ENCODE data around the gene PFKP.

Gene PFKP

GRCh38 chr10:3093996-3094395, 26.6 kb downstream of the PFKP start:
- ChIA-PET POLR2A (no interaction called here), CTCF (interaction anchor here (1.3 to 1.4 kb wide), 2 partner anchors 15 to 24 kb away, joined by 3 read pairs; no protein-coding TSS in a partner anchor)
- no peak for TF ChIP-seq CTCF (IDR thresholded peaks at IDR 0.05; ENCODE audit: control extremely low read depth, extremely low read depth, low read depth, missing control alignments)
- DNase-seq (ENCODE audit: extremely low spot score), result no peak

GRCh38 chr10:3094609-3095036, 27.3 kb downstream of the PFKP start:
- ChIA-PET POLR2A (no interaction called here), CTCF (interaction anchor here (1.0 to 1.4 kb wide), 3 partner anchors 11 to 24 kb away, joined by 3 read pairs; no protein-coding TSS in a partner anchor)
- DNase-seq (ENCODE audit: extremely low spot score), result no peak
- no peak for TF ChIP-seq CTCF (IDR thresholded peaks at IDR 0.05; ENCODE audit: control extremely low read depth, extremely low read depth, low read depth, missing control alignments)

DNA sequence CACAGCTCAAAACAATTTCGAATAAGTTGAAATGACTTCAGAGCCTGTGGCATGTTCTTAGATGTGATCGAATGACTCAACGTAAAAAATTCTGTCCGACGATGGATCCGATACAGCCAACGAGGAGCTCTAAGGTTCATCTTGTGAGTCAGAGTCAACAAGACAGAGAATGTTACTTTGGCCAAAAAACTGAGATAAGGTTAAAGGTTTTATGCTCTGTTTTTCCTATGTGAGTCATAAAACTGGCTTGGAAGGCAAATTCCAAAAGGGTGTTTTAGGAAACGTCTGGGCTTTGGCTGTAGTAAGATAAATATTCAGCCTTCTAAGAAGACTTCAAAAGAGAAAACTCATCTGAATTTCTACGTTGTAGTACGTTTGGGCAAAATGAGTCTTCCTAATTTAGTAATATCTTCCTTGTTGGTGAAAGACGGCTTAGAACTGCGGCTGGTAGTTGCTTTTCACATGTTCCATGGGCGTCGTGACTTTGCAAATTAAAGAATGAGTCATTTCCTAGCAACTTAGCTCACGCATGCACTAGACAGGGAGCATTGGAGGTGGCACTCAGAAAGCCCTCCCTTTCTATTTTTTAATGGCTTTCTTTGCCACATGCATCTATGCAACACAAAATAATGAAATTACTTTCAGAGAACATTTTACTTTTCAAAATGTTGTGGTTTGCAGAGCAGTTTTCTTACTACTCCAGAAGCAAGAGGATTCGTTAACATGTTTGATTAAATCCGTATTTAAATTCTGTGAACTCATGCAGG, 28.2 kb downstream of the PFKP start:
- DNase-seq (ENCODE audit: extremely low spot score), result no peak
- ChIA-PET CTCF (interaction anchor here (1.0 to 1.4 kb wide), 2 partner anchors 12 to 25 kb away, joined by 3 read pairs; no protein-coding TSS in a partner anchor), POLR2A (no interaction called here)
- TF ChIP-seq CTCF (IDR thresholded peaks at IDR 0.05; ENCODE audit: control extremely low read depth, extremely low read depth, low read depth, missing control alignments), result no peak

GRCh38 chr10:3096149-3096548, 28.8 kb downstream of the PFKP start:
- ChIA-PET POLR2A (no interaction called here), CTCF (no interaction called here)
- DNase-seq (ENCODE audit: extremely low spot score), result no peak
- no peak for TF ChIP-seq CTCF (IDR thresholded peaks at IDR 0.05; ENCODE audit: control extremely low read depth, extremely low read depth, low read depth, missing control alignments)

GRCh38 chr10:3097160-3097559, 29.8 kb downstream of the PFKP start:
- DNase-seq (ENCODE audit: extremely low spot score), result no peak
- ChIA-PET CTCF (no interaction called here), POLR2A (no interaction called here)
- no peak for TF ChIP-seq CTCF (IDR thresholded peaks at IDR 0.05; ENCODE audit: control extremely low read depth, extremely low read depth, low read depth, missing control alignments)

DNA sequence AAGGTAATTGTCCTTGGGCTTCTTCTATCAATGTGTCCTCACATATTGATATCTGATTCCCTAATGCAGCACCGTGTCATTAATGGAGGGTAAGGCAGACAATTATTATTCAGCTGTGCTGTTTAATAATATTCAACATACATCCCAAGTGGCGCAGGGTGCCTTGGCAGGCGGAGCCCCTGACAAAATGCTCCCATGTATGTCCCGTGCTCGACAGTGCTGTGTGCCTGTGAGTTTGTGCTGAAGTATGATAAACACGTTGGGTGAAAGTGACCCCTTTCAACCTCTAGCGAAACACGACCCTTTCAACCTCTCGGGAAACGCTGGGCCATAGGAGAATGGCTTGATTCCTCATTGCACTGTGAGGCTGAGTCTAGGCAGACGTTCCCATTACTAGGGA, 31.3 kb downstream of the PFKP start:
- DNase-seq (ENCODE audit: extremely low spot score), result no peak
- CTCF ChIA-PET, result no interaction called here
- TF ChIP-seq CTCF (IDR thresholded peaks at IDR 0.05; ENCODE audit: control extremely low read depth, extremely low read depth, low read depth, missing control alignments), result no peak
- POLR2A ChIA-PET, result no interaction called here

Measured in GM10248 (cell line).